ENCODE measurements around the gene RELT. TPM values are rescaled to one million over a fixed set of nuclear protein-coding genes. Genes with fewer than 3 reads are reported as not detected.

Gene RELT
- total RNA-seq, 1 experiment from 2014 or later = 10.2 TPM

- Histone ChIP-seq H2BK12ac (ENCODE audit: insufficient read length, low read depth, low read length) (no peak overlapping the region), H3K18ac (ENCODE audit: insufficient read length, low read depth, low read length) (no peak overlapping the region), H2BK20ac (ENCODE audit: low read depth, low read length, poor library complexity, severe bottlenecking) (no peak overlapping the region), H3K79me1 (ENCODE audit: insufficient read depth, low read depth, low read length, poor library complexity, severe bottlenecking) (no peaks in the 10 kb centered on the region), H3K4me2 (ENCODE audit: insufficient read depth, insufficient read length, low read length) (no peak overlapping the region), H2BK15ac (ENCODE audit: low read depth, low read length) (no peak overlapping the region), H3K56ac (ENCODE audit: insufficient read length, low read depth, low read length) (no peak overlapping the region), H4K8ac (replicated peaks; ENCODE audit: insufficient read length, low read depth, low read length) (no peak overlapping the region), H3K27me3 (ENCODE audit: insufficient read depth, low read length) (no peaks in the 10 kb centered on the region), H3K79me2 (ENCODE audit: insufficient read depth, low read length) (no peaks in the 10 kb centered on the region), H3K4ac (ENCODE audit: low read depth, low read length) (no peak overlapping the region), H3K23ac (ENCODE audit: insufficient read length, low read depth, low read length) (no peak overlapping the region), H2BK120ac (ENCODE audit: low read depth, low read length, poor library complexity, severe bottlenecking) (no peak overlapping the region), H2AFZ (ENCODE audit: low read length) (no peak overlapping the region), H3K27ac (ENCODE audit: insufficient read length, low read depth, low read length) (no peak overlapping the region), H3K4me1 (ENCODE audit: insufficient read depth, low read length) (no peaks in the 10 kb centered on the region; the same call in 1 of the 2 replicates), H3T11ph (ENCODE audit: low read length) (no peak overlapping the region), H4K91ac (ENCODE audit: insufficient read length, low read depth, low read length) (no peak overlapping the region), H4K5ac (ENCODE audit: insufficient read length, low read depth, low read length) (no peak overlapping the region), H4K20me1 (ENCODE audit: control insufficient read depth, insufficient read depth, insufficient read length) (no peaks in the 10 kb centered on the region), H2AK5ac (ENCODE audit: insufficient read length, low read length) (no peak overlapping the region), H2BK5ac (ENCODE audit: insufficient read length, low read length) (no peak overlapping the region), H3K23me2 (ENCODE audit: insufficient read length, low read depth, low read length, poor library complexity, severe bottlenecking) (no peaks in the 10 kb centered on the region), H3K9ac (ENCODE audit: extremely low read depth, insufficient read length, low read length) (no peak overlapping the region), H3K14ac (ENCODE audit: insufficient read depth, low read length) (no peak overlapping the region), H3K9me3 (ENCODE audit: control insufficient read depth, low read depth, low read length) (no peaks in the 10 kb centered on the region)
- H3K36me3 Mint-ChIP-seq (ENCODE audit: insufficient read depth in 1 of 3, low read depth in 3 of 3) = peaks cover 0 to 3% (median 0%) of the 10 kb centered on the region in 3 experiments; a peak in 1 of 7 replicates
- no peaks in the 10 kb centered on the region for H3K9me3 Mint-ChIP-seq
- DNase-seq = no peak
- TF ChIP-seq CTCF (conservative IDR thresholded peaks at IDR 0.05) = no peak
- no peaks in the 10 kb centered on the region for H3K27me3 Mint-ChIP-seq (ENCODE audit: low read depth)
- H3K27ac Mint-ChIP-seq = peak overlapping the region in 2 of 3 experiments; percentile 9 to 19; a peak in 1 of 7 replicates
- peaks cover 7 to 17% of the 10 kb centered on the region in 2 experiments for H3K4me1 Mint-ChIP-seq
- H3K4me3 Mint-ChIP-seq = no peak overlapping the region
These were observed 52.0 kb downstream of the RELT start for GRCh38 chr11:73428227-73428626.

All from H9 (cell line).